Activated CD4-positive, alpha-beta T cell treated with anti-CD3 and anti-CD28 coated beads for 48 hours (primary cell): ENCODE results near the gene TMEM11.

Experiments
- DNase-seq: peaks from one replicate; pipeline ENCODE4 v3.0.0-alpha.2; 2020

Gene TMEM11

DNA sequence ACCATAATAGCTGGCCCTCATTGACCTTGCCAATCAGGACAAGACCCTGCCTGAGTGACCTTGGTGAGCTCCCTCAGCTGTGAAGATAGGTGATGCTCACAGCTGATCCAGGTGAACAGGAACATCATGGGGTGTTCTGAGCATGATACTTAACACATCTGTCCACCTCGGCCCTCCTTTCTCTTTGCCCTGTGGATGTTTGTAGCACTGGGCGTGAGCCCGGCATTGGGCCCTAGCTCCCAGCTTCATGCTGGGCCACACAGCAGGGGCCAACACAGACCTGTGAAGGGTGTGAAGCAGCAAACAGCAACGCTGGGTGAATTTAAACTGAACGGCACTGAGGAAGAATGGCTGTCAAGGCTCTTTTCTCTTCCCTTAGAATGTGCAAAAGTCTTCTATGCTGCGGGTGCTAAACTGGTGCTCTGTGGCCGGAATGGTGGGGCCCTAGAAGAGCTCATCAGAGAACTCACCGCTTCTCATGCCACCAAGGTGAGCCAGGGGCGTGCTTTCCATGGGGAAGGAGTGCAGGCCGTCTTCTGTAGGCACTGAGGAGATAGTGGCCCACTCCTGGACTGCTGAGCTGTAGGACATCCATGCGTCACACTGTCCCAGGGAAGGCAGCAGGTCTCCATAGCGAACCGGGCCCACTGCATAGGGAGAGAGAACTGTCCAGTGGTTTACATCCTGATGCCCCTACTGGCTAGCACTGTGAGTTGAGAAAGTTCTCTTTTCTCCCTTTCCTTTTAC lies 35.9 kb downstream of the TMEM11 start:
- DNase-seq, result no peak

DNA sequence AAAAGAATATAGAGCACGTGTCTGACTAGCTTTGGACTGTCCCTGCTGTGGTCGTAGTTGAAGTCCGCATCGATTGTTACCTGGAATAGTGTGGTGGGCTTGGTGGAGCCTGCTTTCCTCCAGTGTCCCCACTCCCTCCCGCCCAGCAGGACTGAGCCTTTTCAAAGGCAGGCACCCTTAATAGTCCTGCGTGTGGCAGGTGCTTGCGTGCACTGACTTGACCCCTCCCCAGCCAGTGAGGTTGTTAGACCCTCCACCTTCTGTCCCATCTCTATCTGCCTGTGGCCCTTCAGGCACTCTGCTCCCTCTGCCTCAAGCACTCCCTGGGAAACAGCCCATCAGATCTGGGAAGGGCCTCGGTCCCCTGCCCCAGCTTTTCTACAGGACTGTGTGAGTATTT lies 36.6 kb downstream of the TMEM11 start:
- no peak for DNase-seq

DNA sequence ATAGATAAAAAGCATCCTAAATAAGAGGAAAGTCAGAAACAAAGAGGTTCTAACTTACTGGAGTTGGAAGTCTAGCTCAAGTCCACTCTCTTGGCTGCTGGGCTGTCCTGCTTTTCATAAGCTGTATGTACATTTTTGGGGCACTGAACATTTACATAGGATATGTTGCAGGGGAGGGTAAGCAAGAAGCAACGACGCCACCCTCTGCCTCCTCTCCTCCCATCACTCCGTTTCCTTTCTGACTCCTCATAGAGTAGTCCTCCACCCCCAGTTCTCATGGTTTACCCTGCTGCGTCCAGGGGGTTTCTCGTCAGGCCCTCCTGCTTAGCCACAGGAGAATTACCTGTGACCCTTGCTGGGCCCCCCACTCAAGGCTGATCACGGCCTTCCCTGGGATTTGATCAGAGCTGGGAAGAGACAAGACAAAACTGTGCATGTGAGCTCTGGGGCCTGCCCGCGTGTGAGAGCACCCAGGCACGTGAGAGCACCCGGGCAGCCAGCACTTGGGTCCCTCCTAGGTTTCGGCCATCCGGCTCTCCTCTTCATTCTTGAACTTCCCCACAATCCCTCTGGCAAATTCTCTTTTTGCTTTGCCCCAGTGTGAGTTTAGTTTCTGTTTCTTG lies 37.1 kb downstream of the TMEM11 start:
- no peak for DNase-seq

DNA sequence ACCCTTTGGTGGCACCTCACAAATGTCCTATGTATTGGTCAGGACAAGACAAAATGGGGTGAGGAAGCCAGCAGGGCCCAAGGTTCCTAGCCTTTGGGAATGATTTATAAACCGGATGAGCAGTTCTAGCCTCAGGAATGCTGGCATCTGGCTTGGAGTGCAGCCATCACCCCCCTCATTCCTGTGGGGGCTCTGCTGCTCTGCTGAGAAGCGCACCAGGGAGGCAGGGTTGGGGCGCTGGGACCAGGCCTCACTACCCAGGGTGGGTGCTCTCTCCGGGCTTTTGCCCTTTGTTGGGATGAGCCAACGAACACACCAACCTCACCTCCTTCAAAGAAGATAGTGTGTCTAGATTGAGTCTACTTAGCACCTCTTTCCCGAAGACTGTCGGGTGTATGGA lies 39.2 kb downstream of the TMEM11 start:
- no peak for DNase-seq

DNA sequence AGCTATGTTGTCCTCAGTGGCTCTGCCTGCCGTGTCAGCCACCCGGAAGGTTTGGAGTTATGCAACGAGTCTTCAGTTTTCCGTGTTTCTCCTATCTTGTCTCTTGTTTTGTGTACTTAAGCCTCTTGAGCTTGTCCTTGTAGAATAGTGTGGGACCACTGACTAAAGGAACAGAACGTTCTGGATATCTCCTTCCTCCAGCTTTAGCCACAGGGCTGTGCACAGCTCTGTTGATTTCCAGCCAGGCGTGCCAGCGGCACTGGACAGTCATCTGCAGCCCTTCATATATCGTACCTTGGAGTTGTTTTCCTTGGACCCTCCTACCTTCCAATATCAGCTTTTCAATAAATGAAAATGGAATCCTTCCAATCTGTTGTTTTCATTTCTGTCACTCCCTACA lies 39.8 kb downstream of the TMEM11 start:
- no peak for DNase-seq

DNA sequence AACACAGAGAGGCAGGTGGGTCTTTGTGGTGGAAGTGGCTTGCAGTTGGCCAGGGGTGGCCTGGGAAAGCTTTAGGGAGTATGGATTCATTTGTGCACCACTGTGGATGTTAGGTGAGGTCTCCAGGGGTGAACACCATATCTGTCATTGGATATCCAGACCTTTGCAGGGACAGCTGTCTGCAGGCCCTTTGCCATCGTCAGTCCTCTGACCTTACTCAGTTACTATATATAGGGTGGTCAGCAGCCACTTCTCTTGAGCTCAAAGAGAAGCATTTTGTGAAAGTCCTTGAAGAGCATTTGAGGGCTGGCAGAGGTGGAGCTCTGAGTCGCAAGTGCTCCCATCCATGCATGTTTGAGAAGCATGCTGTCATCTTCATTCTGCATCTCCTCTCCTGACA lies 40.4 kb downstream of the TMEM11 start:
- DNase-seq, result no peak

DNA sequence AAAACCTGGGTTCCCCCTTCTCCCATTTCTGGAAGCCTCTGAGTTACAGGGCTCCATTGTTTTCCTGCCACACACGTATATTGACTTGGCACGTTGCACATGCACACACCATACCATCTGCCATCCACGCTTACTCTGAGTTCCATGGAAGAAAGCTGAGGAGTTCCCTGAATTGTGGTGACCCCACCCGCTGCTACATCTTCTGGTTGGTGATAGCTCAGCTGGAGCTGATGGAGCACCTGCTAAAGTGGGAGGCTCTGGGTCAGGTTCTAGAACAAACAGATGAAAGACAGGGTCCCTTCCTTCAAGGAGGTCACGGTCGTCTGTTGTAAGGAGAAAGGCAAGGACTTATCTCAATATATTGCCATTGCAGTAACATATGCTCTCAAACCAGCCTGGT lies 41.1 kb downstream of the TMEM11 start:
- DNase-seq, result no peak

DNA sequence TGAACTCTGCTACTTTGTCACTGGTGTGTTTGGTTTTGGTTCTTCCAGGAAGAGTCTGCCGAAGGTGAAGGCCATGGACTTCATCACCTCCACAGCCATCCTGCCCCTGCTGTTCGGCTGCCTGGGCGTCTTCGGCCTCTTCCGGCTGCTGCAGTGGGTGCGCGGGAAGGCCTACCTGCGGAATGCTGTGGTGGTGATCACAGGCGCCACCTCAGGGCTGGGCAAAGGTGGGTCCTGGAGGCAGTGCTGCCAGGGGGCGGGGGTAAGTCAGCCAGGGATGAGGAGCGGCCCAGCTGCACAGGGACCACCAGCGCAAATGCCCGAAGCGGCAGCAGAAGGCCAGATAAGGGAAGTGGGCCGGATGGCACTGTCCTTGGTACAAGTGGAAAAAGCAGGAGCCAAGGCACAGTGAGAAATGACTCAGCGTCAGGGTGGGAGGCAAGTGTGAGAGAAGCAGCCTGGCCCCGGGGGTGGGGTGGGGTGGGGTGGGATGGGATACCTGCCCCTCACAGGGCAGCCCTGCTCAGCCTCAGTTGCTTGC lies 41.9 kb downstream of the TMEM11 start:
- no peak for DNase-seq

DNA sequence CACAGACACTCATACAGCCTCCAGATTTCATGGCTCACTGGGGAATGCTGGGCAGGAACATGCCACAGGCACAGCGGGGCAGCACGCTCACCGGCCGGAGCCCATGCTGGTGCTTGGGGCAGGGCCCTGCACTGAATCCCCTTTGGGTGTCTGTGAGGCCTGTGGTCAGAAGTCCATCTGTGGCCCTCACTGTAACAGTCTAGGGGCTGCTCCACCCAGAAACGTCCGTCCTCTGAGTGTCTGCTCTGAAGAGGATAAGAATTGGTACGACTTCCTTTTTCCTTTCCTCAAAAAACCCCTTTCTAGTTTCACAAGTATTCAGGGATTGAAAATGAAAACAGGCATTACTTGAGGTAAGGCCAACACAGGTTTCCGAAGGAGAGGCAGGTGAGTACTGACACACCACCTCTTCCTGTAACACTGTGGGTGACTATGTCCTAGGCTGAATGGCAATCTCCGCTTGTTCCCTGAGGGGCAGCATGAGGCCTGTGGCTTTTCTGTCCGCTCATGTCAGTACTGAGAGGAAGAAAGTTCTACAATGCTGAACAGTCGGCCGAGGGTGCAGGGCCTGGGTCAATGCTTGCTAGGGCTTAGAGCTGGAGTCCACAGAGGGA lies 42.5 kb downstream of the TMEM11 start:
- peak; percentile 11 for DNase-seq

DNA sequence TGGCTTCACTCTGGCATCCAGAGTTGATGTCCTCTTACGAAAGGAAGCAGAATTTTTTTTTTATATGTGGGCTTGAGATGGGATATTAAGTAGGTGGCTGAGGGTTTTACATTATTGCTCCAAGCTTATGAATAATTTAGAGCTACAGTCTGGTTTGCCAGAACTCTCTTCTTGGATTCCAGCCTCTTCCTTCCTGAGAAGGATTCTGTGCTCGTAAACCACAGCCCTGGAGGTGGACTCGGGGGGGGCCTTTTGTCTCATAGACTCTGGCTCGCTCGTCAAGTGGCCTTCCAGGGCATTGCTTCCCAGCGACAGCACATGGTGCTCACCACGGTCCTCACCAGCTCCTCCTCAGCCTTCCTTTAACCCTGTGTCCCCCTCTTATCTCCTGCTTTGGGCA lies 43.2 kb downstream of the TMEM11 start:
- no peak for DNase-seq

DNA sequence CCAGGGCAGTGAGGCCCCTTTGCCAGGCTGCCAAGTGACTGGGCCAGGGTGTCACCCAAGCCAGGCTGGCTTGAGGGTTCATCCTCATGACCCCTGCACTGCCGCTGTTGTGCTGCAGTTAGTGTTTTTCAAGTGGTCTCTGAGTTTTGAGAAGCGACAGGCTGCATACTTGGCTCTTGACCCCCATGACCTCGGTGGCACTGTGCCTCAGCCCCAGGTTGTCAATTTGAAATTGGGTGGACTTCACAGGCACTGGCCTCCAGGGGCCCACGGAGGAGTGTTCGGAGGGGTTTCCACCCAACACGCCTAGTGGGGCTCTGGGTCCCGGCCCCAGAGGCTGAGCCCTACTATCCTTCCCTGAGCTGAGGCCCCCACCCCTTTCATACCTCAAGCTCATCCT lies 44.5 kb downstream of the TMEM11 start:
- DNase-seq, result no peak

DNA sequence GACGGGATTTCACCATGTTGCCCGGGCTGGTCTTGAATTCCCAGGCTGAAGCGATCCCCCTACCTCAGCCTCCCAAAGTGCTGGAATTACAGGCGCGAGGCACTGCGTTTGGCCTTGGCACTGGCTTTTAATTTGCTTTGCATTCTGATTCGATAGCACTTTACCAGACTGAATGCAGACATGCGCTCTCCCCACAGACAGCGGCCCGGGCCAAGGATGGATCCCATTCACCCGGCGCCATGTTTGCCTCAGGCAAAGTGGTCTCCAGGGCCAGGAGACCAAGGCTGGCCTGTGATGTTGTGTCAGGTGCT lies 45.5 kb downstream of the TMEM11 start:
- no peak for DNase-seq

DNA sequence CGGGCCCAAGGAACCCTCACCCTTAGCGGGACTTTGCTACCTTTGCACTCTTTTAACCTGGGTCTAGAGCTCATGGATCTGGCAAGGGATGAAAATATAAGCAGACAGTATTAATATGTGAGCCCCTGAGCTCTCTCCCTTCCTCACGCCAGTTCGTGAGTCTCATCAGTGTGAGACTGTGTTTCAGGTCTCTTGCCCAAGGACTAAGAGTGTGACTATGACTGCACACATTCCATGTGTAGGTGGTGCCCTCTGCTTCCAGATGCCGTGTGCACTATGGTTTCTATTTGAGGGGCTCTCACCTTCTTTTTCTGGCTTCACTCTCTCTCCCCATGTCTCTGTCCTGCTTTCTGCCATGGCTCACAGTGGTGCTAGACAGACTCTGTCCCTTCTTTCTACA lies 46.7 kb downstream of the TMEM11 start:
- no peak for DNase-seq

DNA sequence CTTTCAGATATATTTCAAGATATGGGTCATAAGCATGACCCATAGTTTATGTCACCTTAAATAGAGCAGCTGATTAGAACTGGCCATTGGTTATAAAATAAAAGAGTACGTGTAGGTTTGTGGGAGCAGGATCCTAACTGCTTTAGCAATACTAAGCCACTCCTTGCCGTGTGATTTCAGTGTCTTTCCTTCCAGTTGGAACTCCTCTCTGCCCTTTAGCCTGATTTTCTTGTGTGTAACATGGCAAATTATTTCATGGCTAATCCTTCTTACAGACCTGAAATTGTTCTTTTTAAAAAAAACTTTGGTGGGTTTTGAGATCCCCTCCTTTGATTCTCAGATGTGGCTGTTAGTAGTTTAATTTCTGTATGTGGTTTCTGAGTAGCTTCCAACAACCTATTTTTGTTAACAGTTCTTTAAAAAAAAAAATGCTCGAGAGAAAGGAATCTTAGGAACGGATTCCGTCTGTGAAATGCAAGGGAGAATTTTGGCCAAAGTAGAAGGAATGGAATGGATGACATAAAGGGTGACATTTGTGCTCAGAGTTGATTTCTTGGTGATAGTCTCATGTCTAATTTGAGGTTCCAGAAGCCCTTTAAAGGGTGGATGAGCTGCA lies 47.3 kb downstream of the TMEM11 start:
- DNase-seq, result no peak

DNA sequence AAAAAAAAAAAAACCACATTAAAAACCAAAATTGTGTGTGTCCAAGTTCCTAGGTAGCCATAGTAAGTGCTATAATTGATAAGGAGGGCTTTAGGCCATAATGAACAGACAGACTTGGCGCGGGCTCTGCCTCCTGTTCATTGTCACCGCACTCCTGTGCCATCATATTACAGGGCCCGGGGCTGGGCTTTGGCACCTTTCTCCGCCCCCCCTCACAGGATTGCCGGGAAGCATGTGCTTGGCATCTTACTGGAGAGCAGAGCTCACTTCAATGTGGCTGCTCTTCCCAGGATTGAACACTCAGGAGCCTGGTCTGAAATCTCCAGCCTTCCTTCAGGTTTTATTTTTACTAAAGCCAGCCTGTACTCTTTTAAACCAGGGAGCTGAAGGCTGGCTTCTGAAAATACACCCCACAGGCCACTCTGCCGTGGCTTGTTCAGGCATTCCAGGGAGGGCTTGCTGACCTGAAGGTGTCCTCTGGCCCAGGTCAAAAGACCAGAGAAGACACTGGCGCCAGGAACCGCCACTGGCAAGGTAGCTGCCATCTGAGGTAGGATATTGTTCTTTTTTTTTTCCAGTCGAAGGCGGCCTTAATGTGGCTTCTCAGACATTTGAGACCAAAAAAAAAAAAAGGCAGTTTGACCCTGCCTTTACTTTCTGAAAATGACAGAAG lies 47.9 kb downstream of the TMEM11 start:
- DNase-seq, result no peak

DNA sequence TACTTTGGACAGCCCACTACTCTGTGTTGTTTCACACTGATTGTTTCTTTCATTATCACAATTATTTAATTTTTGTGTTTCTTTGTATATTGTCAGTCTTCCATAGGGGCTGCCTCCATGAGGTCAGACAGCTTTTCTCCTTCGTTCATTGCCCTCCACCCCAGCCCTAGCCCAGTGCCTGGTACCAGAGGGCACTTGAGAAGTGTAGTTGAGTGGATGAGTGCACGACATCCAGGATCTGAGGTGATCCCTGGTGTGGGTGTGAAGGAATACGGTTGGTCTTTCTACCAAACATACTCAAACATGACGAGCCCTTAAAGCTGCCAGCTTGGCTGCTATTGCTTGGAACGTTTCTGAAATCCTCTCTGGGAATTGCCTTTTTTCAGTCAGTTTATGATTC lies 49.3 kb downstream of the TMEM11 start:
- DNase-seq, result no peak

DNA sequence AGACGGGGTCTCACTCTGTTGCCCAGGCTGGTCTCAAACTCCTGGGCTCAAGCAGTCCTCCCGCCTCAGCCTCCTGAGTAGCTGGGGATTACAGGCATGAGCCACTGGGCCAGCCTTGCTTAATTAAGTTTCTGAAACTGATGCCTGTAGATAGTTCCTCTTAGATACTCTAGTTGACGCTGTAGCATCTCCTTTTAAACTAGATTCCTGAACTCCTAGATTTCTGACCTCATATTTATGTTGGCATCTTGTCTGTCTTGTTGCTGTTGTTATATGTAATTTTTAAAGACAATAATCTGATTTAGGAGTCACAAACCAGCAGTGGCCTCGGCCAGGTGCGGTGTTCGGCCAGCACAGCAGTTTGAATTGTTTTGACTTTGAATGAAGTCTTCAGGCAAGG lies 49.7 kb downstream of the TMEM11 start:
- no peak for DNase-seq

DNA sequence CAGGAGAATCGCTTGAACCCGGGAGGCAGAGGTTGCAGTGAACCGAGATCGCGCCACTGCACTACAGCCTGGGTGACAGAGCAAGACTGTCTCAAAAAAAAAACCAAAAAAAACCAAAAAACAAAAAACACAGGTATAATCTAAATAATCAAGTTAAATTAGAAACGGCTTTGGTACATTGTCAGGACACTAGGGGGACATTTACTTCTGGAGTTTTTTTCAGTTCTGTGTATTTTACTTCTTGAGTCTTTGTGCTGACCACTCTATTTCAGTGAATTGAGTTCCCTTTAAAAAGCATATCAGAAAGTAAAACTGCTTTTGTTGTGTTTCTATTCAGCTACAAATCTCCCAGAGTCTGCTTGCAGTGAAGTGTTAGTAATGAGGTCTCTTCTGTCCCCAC lies 50.9 kb downstream of the TMEM11 start:
- no peak for DNase-seq

DNA sequence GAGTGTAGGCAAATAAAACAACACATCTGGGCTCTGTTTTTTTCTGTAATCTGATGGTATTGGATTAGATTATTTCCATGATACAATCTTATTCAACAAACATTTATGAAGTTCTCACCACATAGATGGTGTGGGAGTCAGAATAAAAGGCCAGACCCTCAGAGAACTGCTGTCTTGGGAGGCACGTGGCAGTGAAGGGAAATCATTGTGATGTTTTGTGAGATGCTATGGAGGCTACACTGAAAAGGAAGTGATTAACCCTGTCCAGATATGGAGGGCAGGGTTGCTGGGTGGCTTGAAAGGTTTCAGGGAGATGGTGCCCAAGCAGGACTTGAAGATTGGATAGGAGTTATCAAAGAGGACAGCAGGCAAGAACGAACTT lies 51.6 kb downstream of the TMEM11 start:
- no peak for DNase-seq

DNA sequence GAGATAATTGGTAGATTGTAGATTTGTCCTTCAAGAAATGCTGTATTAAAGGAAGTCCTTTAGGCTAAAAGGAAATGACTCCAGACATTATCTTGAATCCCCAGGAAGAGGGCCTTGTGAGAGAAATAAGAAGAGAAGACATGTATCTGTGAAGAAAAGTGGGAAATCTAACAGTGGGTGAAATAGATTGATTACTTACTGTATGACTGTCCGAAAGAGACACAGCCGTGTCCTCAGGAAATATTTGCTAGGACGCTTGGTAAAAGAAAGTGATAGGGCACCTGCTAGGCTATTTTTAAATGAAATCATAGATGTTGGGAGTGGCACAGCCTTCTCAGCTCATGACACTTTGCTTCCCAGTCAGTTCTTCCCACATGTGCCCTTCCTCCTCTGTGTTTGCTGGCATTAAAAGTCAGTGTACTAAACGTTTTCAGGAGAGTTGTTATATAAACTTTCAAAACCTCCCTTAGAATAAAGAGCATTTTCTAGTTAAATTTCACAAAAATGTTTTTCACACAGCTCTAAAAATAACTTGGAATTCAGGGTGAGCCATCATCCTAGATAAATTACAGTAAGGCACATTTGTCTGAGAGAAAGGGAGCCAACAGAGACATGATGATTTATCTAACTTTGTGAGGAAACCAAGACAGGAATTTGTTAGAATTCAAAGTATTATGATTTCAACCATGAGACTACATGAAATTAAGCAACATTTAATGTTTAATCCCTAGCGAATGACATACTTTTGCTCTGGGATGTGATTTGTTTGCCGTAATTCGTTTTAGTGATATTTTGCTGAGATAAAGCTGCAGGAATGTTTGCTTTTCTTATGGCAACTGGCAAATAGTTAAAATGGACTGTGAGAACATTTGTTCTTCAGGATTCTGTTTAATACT lies 52.2 kb downstream of the TMEM11 start:
- DNase-seq, result no peak

DNA sequence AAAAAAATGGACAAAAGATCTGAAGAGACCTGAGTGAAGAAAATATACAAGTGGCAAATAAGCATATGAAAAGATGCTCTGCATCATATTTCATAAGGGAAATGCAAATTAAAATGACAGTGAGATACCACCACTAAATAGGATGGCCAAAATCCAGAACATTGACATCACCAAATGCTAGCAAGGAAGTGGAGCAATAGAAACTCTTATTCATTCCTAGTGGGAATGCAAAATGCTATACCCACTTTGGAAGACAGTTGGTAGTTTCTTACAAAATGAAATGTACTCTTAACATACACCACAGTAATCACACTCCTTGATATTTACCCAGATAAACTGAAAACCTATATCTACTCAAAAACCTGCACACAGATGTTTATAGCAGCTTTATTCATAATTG lies 53.6 kb downstream of the TMEM11 start:
- DNase-seq, result no peak

DNA sequence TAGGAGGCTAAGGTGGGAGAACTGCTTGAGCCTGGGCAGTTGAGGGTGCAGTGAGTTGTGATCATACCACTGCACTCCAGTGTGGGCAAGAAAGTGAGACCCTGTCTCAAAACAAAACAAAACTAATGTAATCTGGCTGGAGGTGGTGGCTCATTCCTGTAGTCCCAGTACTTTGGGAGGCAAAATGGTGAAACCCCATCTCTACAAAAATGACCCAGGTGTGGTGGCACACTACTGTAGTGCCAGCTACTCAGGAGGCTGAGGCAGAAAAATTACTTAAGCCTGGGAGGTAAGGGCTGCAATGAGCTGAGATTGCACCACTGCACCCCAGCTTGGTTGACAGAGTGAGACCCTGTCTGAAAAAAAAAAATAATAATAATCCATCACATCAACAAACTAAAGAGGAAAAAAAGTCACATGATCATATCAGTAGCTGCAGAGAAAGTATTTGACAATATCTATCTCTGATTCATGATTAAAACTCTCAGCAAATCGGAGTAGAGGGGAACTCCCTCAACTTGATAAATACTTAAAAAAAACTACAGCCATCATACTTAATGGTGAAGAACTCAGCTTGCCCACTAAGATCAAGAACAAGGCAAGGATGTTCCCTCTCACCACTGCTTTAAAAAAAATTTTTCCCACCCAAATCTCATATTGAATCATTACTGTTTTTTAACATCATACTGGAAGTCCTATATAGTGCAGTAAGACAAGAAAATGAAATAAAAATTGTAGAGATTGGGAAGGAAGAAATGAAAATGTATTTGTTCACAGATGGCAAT lies 56.2 kb downstream of the TMEM11 start:
- no peak for DNase-seq
